Thyroid gland (tissue), 4 donors: ENCODE measurements around the gene UTS2.

Experiments used
- CTCF ChIP-seq, 6 experiments: fragments of 200-600 bp in 3 of 6; fragments of 450-650 bp in 3 of 6; sonication (generic) in 3 of 6; IDR thresholded peaks; one replicate each; pipeline ENCODE4 v1.5.1; 2016 to 2019; ENCODE audit warnings: antibody characterized with exemption in 6 of 6, mild to moderate bottlenecking in 2 of 6, inconsistent platforms in 1 of 6, moderate library complexity in 1 of 6
- POLR2A ChIP-seq, 2 donors: fragments of 450-650 bp; IDR thresholded peaks; one replicate each; pipeline ENCODE4 v1.6.1; 2017; ENCODE audit warnings: antibody characterized with exemption in 2 of 2, mild to moderate bottlenecking in 2 of 2, moderate library complexity in 1 of 2

- no peak for TF ChIP-seq CTCF (IDR thresholded peaks at IDR 0.05)
- TF ChIP-seq POLR2A (IDR thresholded peaks at IDR 0.05): no peak
Measured at GRCh38 chr1:7847599-7847998, 5.3 kb downstream of the UTS2 start.
